Adipocyte (in vitro differentiated cells): ENCODE measurements around the gene KRT75.

Experiments used
- DNase-seq: peaks from one replicate; pipeline ENCODE4 v3.0.0-alpha.2; 2015; ENCODE audit warnings: low read depth
- H3K27me3 ChIP-seq: replicated peaks from 2 replicates; pipeline ENCODE4 v1.7.0; 2013; ENCODE audit warnings: mild to moderate bottlenecking, low read length, moderate library complexity; ENCODE audit not compliant: control insufficient read depth, insufficient read depth
- H3K36me3 ChIP-seq: 2 replicates; pipeline ENCODE4 v1.7.0; 2013; ENCODE audit warnings: low read length, mild to moderate bottlenecking, moderate library complexity; ENCODE audit not compliant: control insufficient read depth, insufficient read depth, severe bottlenecking
- H3K4me1 ChIP-seq: 2 replicates; pipeline ENCODE4 v1.7.0; 2013; ENCODE audit warnings: mild to moderate bottlenecking, low read length, moderate library complexity; ENCODE audit not compliant: control insufficient read depth, insufficient read depth
- H3K4me3 ChIP-seq: 2 replicates; pipeline ENCODE4 v1.7.0; 2013; ENCODE audit warnings: mild to moderate bottlenecking, low read length, moderate library complexity
- H3K9ac ChIP-seq: 2 replicates; pipeline ENCODE4 v1.7.0; 2013; ENCODE audit warnings: mild to moderate bottlenecking, low read length, moderate library complexity
- H3K9me3 ChIP-seq: 2 replicates; pipeline ENCODE4 v1.7.0; 2013; ENCODE audit warnings: mild to moderate bottlenecking, low read length, moderate library complexity; ENCODE audit not compliant: control insufficient read depth

The KRT75 gene

DNA sequence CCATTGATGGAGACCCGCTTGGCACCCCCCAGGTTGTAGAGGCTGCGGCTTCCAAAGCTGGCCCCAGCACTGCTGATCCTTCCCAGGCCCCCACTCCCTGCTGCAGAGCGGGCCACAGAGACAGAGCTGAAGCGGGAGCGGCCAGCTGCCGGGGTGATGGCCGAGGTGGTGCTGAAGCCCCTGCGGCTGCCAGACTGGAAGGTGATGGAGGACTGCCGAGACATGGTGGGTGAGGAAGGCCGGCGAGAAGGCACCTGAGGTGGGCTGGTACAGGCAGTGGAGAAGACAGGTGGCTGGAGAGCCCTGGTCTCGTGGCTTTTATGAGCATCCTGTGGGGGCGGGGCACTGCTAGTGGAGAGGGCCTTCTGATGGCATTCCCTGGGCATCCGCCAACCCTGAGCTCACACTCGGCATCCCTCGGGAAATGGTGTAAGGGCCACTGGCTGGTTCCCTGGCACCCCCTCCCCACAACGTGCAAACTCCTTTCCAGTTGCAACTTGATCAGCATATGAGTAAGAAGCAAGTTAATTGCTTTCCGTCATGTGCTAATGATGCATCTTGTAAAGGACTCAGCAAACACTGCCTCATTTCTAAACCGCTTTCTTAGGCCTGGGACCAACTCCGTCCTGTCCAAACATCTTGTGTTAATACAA, at the start of gene KRT75:
TSS of gene KRT75 (minus strand) at position 291 of the 653 bp plus-strand sequence. CDS start at position 224, 67 bp downstream.
- no peak within 1 kb of the TSS for H3K4me3 ChIP-seq
- DNase-seq, result no peak

GRCh38 chr12:52480073-52480472, 45.9 kb upstream of the KRT75 start:
- Histone ChIP-seq H3K9me3 (peaks cover 31% of the 10 kb centered on the region), H3K4me1 (no peaks in the 10 kb centered on the region)
- no peak for DNase-seq

More for the DNA sequence above, at the start of gene KRT75:
- H3K27me3 ChIP-seq, result peaks cover 42% of the 10 kb centered on the region
- no peak within 1 kb of the TSS for H3K9ac ChIP-seq
- no peaks in the 10 kb centered on the region for H3K9me3 ChIP-seq
- H3K36me3 ChIP-seq, result no peaks in the 10 kb centered on the region
- no peaks in the 10 kb centered on the region for H3K4me1 ChIP-seq

GRCh38 chr12:52477651-52478050, 43.5 kb upstream of the KRT75 start:
- Histone ChIP-seq H3K27me3 (peaks cover 11% of the 10 kb centered on the region), H3K9ac (no peak overlapping the region), H3K36me3 (no peaks in the 10 kb centered on the region), H3K4me1 (no peaks in the 10 kb centered on the region), H3K4me3 (no peak overlapping the region), H3K9me3 (peaks cover 24% of the 10 kb centered on the region)
- DNase-seq, result no peak

More at GRCh38 chr12:52480073-52480472, 45.9 kb upstream of the KRT75 start:
- H3K36me3 ChIP-seq, result no peaks in the 10 kb centered on the region
- H3K4me3 ChIP-seq, result no peak overlapping the region
- peaks cover 18% of the 10 kb centered on the region for H3K27me3 ChIP-seq
- no peak overlapping the region for H3K9ac ChIP-seq

GRCh38 chr12:52474212-52474611, 40.0 kb upstream of the KRT75 start:
- Histone ChIP-seq H3K4me1 (no peaks in the 10 kb centered on the region), H3K9me3 (peaks cover 24% of the 10 kb centered on the region), H3K4me3 (no peak overlapping the region), H3K27me3 (peaks cover 16% of the 10 kb centered on the region), H3K36me3 (no peaks in the 10 kb centered on the region), H3K9ac (no peak overlapping the region)
- DNase-seq, result no peak

GRCh38 chr12:52473768-52474167, 39.6 kb upstream of the KRT75 start, which contains the start of gene KRT6C:
Gene KRT6C (minus strand): TSS chr12:52473805. CDS start chr12:52473737, 68 bp downstream.
- H3K36me3 ChIP-seq, result no peaks in the 10 kb centered on the region
- H3K4me3 ChIP-seq, result no peak within 1 kb of the TSS
- H3K9me3 ChIP-seq, result peaks cover 24% of the 10 kb centered on the region
- DNase-seq, result no peak
- no peak within 1 kb of the TSS for H3K9ac ChIP-seq
- H3K27me3 ChIP-seq, result peaks cover 16% of the 10 kb centered on the region
- no peaks in the 10 kb centered on the region for H3K4me1 ChIP-seq

DNA sequence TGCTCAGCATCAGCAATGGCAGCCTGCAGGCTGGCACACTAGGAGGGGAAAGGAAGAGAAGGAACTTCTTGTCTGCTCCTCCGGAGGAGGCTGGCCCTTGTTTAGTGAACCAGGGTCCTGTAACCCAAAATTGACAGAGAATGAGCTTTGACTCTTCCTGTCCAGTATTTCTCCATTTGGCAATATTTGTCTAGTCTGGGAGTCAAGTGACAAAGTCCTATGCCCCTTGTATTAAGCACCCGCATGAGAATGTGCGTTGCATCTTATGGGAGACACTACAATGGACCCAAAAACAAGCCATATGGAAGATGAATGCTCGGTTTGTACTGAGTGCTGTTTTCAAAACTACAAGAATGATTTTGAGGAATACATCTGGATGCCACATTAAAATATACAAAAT, 35.7 kb upstream of the KRT75 start:
- Histone ChIP-seq H3K9me3 (no peaks in the 10 kb centered on the region), H3K9ac (no peak overlapping the region), H3K27me3 (peaks cover 22% of the 10 kb centered on the region), H3K4me3 (no peak overlapping the region), H3K4me1 (no peaks in the 10 kb centered on the region), H3K36me3 (no peaks in the 10 kb centered on the region)
- no peak for DNase-seq

GRCh38 chr12:52464897-52465296, 30.7 kb upstream of the KRT75 start:
- H3K9ac ChIP-seq, result no peak overlapping the region
- DNase-seq, result no peak

DNA sequence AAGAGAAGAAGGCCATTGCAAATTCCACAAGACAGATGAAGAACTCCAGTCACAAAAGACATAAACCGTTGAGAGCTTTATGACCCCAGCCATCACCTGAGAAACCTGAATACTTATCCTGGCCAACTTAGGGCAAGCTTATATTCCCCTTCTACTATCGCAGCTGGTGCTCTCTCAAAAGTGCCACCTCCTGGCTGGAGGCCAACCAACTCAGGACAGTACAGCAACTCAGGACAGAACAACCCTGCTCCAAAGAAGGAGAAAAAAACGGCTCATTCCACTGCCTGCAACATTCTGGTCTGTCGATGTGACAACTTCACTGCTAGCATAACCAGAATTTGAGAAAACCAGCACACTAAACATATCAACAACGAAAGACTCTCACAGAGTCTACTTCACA, 27.5 kb upstream of the KRT75 start:
- H3K4me3 ChIP-seq, result no peak overlapping the region
- peaks cover 5% of the 10 kb centered on the region for H3K9me3 ChIP-seq
- no peak for DNase-seq
- H3K9ac ChIP-seq, result no peak overlapping the region
- H3K4me1 ChIP-seq, result no peaks in the 10 kb centered on the region
- H3K36me3 ChIP-seq, result no peaks in the 10 kb centered on the region
- peaks cover 26% of the 10 kb centered on the region for H3K27me3 ChIP-seq

More at GRCh38 chr12:52464897-52465296, 30.7 kb upstream of the KRT75 start:
- Histone ChIP-seq H3K4me1 (no peaks in the 10 kb centered on the region), H3K27me3 (peaks cover 36% of the 10 kb centered on the region), H3K9me3 (peaks cover 5% of the 10 kb centered on the region), H3K36me3 (no peaks in the 10 kb centered on the region), H3K4me3 (no peak overlapping the region)

- H3K9me3 ChIP-seq, result peaks cover under 1% of the 10 kb centered on the region
- H3K4me1 ChIP-seq, result no peaks in the 10 kb centered on the region
- no peak for DNase-seq
- H3K9ac ChIP-seq, result no peak overlapping the region
- no peaks in the 10 kb centered on the region for H3K36me3 ChIP-seq
- peaks cover 19% of the 10 kb centered on the region for H3K27me3 ChIP-seq
- no peak overlapping the region for H3K4me3 ChIP-seq
Measured at GRCh38 chr12:52458861-52459260, 24.7 kb upstream of the KRT75 start.

- DNase-seq, result no peak
- Histone ChIP-seq H3K9me3 (no peaks in the 10 kb centered on the region), H3K4me3 (no peak overlapping the region)
Measured at GRCh38 chr12:52455821-52456220, 21.6 kb upstream of the KRT75 start.

DNA sequence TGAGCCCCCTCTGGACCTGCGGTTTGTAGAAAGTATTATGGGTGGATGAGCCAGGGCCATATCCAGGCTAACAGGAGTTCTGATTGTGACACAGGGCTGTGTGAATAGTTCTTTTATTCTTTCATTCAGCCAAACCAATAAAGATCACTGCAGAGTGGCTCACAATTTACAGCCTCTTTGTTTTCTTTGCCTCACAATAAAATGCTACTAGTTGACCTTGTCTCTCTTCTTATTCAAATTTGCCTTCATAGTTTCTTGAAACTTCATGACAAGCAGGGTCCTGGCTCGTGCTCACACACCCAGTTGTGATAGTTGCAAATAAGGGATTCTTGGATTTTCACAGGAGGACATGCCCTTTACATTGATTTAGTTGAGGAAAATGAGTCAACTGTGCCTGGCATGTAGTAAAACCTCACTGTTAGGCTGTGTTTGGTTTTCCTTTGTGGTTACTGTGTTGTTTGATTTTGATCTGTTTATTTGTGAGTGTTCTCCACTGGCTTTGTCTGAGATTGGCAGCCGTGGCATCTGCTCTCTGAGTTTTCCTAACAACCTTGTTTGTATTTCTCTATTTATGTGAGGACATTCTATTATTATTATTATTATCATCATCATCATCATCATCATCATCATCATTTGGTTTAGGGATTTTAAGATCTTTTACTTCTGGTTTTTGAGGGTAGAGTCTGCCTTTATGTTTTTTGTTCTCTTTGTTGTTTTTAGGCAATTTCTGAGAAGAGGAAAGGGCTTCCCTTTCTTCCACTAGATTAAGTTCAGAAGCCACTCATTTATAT, 20.4 kb upstream of the KRT75 start:
- Histone ChIP-seq H3K36me3 (no peaks in the 10 kb centered on the region), H3K9ac (no peak overlapping the region), H3K4me3 (no peak overlapping the region), H3K9me3 (no peaks in the 10 kb centered on the region), H3K4me1 (no peaks in the 10 kb centered on the region), H3K27me3 (peaks cover 4% of the 10 kb centered on the region)
- no peak for DNase-seq

More at GRCh38 chr12:52455821-52456220, 21.6 kb upstream of the KRT75 start:
- Histone ChIP-seq H3K4me1 (no peaks in the 10 kb centered on the region), H3K27me3 (peaks cover 4% of the 10 kb centered on the region), H3K9ac (no peak overlapping the region), H3K36me3 (no peaks in the 10 kb centered on the region)
